GM21515 (cell line): Measurements from ENCODE around the gene SMIM10L1.

Source experiments
- ATAC-seq: cut with Tn5 transposase; IDR thresholded peaks from one replicate; pipeline ENCODE4 v1.9.1; 2021; ENCODE audit not compliant: unreplicated experiment

Gene SMIM10L1

GRCh38 chr12:11171145-11171968 is at the start of gene SMIM10L1:
SMIM10L1 (plus strand) TSS chr12:11171194; CDS start chr12:11171357, 163 bp downstream.
- peak; percentile 98 for ATAC-seq

GRCh38 chr12:11130382-11130781 is 40.6 kb upstream of the SMIM10L1 start:
- ATAC-seq, result no peak

GRCh38 chr12:11130999-11131398 is 40.0 kb upstream of the SMIM10L1 start:
- no peak for ATAC-seq

- no peak for ATAC-seq
Measured at GRCh38 chr12:11133162-11133561, 37.8 kb upstream of the SMIM10L1 start.

GRCh38 chr12:11133816-11134215 is 37.2 kb upstream of the SMIM10L1 start:
- no peak for ATAC-seq

GRCh38 chr12:11134305-11134704 is 36.7 kb upstream of the SMIM10L1 start, which contains the start of gene TAS2R30:
TAS2R30 (minus strand) TSS chr12:11134644; CDS start chr12:11134244, 400 bp downstream.
- no peak for ATAC-seq

- no peak for ATAC-seq
Measured at GRCh38 chr12:11136075-11136474, 34.9 kb upstream of the SMIM10L1 start.

- ATAC-seq, result no peak
Measured at GRCh38 chr12:11143352-11143751, 27.6 kb upstream of the SMIM10L1 start.

GRCh38 chr12:11144297-11144696 is 26.7 kb upstream of the SMIM10L1 start:
- ATAC-seq, result no peak

GRCh38 chr12:11147420-11147819 is 23.6 kb upstream of the SMIM10L1 start:
- ATAC-seq, result no peak

GRCh38 chr12:11150832-11151231 is 20.2 kb upstream of the SMIM10L1 start:
- no peak for ATAC-seq

- no peak for ATAC-seq
Measured at GRCh38 chr12:11152725-11153124, 18.3 kb upstream of the SMIM10L1 start.

GRCh38 chr12:11154400-11154925 is 16.5 kb upstream of the SMIM10L1 start:
- no peak for ATAC-seq

GRCh38 chr12:11158885-11159444 is 12.0 kb upstream of the SMIM10L1 start:
- no peak for ATAC-seq

- no peak for ATAC-seq
Measured at GRCh38 chr12:11162502-11162901, 8.5 kb upstream of the SMIM10L1 start.

- no peak for ATAC-seq
Measured at GRCh38 chr12:11164384-11164783, 6.6 kb upstream of the SMIM10L1 start.

GRCh38 chr12:11166300-11166699 is 4.7 kb upstream of the SMIM10L1 start:
- ATAC-seq, result no peak

GRCh38 chr12:11170810-11171144 is 217 bp upstream of the SMIM10L1 start:
- no peak for ATAC-seq

GRCh38 chr12:11171969-11172675 is 1.1 kb downstream of the SMIM10L1 start:
- no peak for ATAC-seq

- ATAC-seq, result no peak
Measured at GRCh38 chr12:11174022-11174421, 3.0 kb downstream of the SMIM10L1 start.

- no peak for ATAC-seq
Measured at GRCh38 chr12:11178250-11178649, 7.3 kb downstream of the SMIM10L1 start.

GRCh38 chr12:11182529-11182928 is 11.5 kb downstream of the SMIM10L1 start:
- no peak for ATAC-seq
